Stimulated activated CD8-positive, alpha-beta memory T cell treated with anti-CD3 and anti-CD28 coated beads, Interleukin-7, amount 100 ng/mL, for 1 hour (primary cell): ENCODE measurements around the gene FCN2.

Experiments
- DNase-seq, 2 donors: peaks; one replicate each; pipeline ENCODE4 v3.0.0-alpha.2; 2020; ENCODE audit warnings: low read depth in 2 of 2

Gene FCN2

DNA sequence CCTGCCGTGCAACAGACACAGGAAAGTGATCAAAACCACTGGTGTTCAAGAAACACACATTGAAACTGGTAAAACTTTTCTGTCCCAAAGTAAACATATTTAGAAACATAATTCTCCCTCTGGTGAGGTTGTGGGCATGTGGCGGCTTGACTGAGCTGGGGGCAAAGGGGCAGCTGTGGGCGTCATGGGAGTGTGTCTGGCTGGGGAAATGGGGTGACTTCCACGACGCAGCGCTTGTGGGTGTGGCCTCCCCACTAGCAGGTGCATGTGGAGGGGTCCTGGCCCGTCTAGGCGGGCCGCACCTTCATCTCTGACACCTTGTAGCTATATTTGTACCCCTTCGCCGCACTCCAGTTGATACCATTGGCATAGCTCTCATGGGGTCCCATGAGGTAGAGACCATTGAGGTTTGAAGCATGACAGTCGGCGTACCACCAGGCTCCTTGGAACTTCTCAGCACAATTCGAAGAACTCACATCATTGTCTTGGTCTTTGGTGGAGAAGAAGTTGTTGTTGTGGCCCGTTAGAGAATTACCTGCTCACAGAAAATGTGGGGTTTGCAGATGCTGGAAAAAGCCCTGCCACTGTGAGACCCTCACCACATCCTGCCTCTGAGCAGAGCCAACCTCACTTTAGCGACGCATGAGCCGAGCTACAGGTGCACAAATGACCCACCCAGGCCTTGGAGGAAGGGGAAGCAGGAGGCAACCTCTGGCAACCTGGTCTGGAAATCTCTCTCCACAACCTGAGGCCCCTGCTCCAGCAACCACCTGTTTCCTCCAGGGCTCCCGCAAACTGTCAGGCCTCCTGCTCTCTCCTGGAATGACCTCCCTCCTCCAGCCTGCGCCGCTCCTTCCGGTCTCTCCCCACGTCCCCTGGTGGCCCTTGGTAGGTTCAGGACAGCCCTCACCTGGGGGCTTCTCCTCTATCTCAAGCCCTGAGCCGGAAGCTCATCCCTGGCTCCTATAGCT, 29.2 kb downstream of the FCN2 start:
- DNase-seq = no peak

DNA sequence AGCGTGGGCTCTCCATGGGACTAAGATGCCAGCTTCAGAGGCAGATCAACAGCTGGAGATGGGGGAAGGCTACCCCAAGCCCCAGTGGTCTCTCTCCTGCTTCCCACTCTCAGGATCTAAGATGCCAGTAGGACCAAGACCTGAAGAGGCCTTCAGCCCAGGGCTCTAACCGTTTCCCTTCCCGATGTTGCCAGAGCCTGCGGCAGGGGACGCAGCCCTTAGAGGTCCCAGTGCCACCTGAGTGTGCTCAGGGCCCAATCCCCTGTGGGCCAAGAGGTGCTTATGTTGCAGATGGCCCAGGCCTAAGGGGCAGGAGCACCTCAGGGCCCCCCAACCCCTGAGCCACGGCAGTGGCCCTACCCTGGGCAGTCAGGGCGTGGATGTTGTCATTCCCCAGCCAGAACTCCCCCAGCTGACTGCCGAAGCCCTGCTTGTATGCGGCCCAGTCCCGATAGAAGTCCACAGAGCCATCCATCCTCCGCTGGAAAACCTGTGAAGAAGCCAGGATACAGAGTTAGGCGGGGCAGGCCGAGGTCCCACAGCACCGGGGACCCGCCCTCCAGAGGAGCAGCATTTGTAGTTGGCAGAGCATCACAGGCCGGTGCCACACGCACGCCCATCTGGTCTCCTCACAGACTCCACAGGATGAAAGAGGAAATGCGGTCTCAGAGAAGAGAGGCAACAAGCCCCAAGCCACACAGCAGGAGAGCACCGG, 31.7 kb downstream of the FCN2 start:
- DNase-seq = no peak

DNA sequence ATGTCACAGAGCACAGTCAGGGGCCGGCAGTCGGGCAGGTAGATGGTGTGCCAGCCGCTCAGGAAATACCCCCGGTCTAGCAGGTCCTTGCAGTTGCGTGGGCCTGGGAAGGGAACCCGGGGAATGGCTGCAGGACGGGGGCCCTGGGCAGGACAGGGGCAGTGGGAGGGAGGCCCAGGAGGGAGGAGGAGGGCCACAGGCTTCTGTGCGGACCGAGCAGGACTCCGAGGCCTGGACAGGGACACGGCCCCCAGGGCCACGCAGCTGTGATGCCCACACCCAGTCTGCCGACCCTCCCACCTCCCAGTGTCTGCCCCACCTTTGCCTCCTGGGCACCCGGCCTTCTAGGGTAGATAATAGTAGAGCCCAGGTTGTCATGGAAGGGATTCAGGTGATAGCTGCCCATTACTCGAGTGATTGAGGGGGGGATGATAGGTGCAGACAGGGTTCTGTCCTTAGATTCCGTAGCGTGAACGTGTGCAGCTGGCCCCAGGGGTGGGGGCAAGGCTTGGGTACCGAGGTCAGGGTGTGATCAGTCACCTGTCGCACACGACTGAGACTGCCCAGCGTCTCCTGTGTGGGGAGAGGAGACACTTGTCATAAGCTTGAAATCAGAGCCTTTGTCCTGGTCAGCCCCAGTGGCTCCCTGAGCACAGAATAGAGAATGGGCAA, 32.6 kb downstream of the FCN2 start:
- no peak for DNase-seq

DNA sequence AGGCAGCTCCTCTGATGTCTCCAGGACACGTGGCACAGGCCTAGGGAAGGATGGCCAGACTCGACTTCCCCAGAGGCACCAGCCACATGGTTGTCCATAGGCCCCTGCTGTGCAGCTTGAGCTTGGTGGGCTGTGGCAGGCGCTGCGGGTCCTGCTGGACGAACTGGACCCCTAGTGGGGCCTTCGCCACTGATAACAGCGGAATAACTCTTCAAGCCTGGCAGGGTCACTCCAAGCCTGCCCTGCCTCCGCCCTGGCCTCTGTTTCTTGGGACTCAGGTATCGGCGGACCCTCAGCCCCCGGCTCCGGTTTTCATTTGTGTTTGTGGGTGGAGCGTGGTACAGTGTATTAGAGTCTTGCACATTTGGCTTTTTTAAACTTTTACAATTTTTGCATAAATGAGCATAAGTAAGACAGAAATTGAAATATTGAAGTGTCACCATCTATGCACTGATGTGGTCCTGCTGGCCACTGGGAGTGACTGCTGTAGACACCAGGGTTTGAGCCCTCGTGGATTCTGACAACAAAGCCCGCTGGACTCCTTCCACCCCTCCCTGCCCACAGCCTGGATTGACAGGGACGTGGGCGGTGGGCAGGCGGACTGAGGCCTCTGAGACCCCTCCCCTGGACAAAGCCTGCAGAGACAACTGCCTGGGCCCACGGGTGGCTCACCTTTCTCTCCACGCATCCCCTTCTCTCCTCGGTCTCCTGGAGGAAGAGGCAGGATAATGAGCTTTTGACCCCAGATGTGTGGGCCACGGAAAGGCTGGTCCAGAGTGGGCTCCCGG, 33.3 kb downstream of the FCN2 start:
- no peak for DNase-seq

DNA sequence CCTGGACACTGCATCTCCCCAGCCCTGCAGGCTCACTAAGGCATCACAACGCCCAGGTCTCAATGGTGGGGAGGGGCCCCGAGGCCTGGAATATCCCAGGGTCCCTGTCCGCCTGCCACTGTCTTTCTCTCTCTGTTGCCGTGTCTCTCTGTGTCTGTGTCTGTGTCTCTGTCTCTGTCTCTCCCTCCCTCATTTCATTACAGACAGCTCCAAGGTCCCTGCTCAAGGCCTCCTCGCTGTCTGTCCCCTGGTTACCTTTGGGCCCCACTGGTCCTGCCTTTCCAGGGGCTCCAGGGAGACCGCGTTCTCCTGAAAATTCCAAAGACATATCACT, 33.9 kb downstream of the FCN2 start:
- no peak for DNase-seq

DNA sequence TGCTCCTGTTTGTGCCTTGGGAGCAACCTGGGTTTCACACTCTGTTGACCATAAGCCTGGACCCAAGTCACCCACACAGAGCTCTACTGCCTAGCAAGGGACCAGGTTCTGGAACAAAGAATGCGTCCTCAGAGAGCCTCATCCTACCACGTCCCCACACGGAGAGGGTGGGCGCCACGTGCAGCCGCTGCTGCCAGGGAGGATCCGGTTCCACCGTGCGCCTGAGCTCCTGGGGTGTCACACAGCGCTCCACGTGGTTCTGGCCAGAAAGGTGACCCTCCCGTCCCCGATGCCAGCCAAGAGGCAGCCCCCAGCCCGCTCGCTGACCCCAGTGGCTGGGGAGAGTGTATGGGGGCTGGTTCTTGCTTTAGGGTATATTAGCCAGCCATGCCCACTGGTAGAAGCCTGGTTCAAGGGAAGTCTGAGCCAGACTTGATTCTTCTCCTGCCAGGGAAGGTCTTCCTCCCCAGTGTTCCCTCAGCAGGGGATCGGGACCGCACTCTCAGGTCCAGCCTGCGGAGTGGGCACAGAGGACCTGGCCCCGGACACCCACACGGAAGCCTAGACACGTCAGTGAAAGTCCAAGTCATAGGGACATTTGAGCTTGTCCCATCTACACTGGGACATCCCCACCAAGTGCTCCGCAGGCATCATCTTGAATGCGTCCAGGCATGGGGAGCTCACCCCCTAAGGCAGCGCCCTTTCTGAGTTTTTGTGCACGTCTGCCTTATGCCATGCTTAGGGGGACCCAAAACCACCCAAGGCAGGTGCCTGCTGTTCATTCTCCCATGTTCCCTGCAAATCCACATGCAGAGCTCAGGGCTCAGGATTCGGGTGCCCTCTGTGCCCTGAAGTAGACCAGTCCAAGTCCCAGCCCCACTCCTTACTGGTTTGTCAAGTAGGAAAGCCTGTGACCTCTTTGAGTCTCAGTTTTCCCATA, 34.7 kb downstream of the FCN2 start:
- no peak for DNase-seq

DNA sequence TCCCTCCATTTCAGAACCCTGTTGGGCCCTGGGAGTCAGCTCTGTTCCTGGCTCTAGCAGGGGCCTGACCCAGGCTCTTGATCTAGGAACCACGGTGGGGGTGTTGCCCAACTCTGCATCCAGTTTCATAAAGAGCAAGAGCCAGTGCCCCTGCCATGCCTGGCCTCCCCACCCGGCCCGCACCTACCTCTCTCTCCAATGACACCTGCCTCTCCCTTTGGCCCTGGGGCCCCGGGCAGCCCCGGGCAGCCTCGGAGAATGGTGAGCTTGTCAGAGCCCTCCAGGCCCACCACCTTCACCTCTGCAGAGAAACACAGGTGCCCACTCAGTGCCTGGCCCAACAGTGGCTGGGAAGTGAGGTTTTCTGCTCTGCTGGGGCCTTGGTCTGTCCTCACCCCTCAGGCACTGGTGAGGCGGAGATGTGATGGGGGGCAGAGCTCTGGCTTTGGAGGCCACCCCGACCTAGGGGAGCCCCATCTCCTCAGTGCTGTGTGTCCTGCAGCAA, 35.6 kb downstream of the FCN2 start:
- DNase-seq = no peak

DNA sequence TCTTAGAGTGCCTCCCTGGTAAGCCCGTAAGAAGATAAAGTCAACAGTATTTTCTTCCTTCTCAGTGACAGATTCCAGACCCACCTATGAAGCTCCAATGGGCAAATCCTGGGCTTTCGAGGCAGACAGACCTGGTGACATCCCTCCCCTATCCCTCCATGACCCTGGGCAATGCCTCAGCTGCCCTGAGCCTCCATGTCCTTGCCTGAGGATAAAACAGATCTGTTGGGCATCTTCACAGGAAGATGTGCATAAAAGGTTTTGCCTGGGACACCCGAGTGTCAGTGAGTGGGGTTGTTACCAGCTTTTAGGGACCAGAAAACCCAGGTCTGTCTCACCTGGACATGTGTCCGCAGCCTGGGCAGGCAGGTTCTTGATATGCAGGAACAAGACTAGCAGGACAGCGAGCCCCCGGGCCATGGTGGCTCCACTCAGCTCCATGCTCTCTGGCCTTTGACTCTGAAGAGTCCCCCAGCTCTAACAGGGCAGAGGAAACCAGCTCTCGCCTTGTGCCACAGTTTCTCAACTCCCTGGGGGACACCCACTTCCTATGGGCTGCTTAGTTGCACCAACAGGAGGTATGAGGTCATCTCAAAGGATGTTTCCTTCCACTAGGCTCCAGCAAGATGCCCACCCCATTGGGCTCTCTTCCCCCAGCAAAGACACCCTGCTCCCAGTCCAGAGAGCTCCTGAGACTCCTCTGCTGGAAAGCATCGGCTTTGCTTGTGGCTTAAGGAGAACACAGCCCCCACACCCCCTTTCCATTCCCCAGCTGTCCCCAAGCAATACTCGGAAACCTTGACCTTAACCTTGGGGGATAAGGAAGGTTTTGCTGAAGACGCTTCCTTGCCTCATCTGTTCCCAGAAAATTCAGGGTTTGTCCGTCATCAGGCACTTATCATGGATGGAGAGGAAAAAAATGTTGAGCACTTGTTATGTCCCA, 37.1 kb downstream of the FCN2 start, which contains the start of gene FCN1:
Gene FCN1, minus strand, starts transcription at position 482 of the 943 bp plus-strand sequence. Its CDS starts 41 bp downstream, at position 441.
- DNase-seq = no peak

DNA sequence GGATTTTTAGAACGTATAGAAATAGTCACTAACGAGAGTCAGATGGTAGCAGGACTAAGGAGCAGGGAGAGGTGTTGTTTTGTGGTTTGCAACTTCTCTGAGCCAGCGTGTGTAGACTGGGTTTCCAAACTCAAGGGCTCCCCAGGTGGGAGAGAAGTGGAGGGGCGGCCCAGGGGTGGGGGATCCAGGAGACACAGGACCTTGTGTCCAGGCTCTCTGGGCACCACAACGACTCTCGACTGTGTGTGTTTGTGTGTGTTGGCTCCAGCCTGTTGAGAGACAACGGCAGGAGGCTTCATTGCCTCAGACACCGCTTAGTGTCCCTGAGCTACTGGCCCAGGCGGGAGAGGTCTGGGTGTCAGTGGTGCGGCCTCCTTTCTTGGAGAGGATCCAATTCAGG, 38.0 kb downstream of the FCN2 start:
- no peak for DNase-seq

DNA sequence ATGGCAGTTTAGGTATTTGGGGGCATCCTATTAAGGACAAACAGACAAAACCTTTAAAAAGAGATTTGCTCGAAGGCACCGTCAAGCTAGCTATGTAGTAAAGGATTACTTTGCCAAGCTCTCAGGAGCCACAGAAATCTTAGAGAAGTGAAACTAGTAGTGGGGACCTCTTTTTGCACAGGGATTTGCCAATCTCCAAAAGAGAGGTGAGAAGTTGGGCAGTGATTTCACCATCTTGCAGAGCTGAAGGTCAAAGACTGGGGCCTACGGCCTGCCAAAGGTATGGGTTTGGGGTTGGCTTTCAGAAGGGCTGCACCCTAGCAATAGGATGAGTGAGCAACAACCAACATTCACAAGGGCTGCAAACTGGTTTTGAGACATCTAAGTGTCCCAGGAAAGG, 38.7 kb downstream of the FCN2 start:
- no peak for DNase-seq

DNA sequence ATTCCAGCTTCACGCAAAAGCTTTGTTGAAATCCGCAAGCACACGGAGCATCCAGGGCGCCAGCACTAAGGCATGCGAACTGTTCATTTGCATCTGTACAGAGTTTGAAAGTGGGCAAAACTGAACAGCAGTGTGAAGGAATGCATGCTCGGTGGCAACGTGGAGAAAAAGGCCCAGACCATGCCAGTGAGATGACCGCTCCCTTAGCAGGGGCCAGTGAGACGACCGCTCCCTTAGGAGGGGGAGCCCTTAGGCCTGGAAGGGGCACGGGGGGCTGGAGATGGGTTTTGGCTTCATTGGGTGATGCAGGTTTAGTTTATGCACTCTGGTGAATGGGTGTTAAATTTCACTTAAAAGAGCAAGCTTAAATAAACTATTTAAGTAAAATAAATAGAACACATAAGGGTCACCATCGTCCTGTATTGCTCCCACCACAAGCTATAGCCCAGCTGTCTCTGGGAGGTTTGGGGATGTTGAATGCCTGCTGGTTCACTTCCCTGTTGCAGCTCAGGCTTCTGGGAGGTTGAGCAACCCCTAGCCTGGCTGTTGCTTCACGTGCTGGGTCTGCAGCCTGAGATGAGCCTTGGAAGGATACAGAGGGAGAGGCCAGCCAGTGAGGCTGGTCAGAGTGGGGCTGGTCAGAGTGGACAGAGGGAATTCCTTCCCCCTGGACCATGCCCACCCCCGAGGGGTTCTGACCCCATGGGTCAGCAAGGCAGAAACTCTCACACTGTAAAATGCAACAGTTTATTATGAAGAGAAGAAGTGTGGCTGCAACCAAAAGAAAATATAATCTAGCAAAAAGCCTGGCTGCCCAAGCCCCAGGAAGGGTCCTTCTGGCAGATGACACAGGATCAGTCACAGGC, 41.7 kb downstream of the FCN2 start:
- DNase-seq = no peak

DNA sequence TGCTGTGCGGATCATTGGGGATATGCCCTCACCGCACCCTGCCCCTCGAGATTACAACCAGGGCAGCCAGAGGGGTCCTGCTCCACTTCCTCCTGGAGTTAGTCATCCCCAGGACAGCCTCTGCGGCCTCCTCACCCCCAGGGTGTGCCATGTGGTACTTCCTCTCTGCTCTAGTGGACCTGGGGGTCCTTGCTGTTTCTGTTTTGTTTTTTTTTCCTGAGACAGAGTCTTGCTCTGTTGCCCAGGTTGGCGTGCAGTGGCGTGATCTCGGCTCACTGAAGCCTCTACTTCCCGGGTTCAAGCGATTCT, 42.3 kb downstream of the FCN2 start:
- no peak for DNase-seq

DNA sequence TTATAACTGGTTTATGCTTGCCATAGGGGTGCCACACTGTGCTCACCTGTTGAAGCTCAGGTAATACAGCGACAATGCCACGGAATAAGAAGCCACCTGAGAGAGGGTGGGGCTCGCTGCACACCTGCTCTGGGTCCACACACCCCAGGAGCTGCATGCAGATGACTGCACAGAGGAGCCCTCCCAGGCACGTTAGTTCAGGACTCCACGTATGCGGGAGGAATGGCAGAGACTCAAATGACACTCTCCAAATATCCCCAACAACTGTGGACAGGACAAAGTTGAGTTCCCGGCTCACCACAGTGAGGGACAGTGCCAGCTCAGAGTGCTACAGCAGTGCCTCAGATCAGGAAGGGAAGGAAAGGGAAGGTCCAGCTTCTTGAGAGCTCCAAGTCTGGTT, 42.9 kb downstream of the FCN2 start:
- DNase-seq = no peak

DNA sequence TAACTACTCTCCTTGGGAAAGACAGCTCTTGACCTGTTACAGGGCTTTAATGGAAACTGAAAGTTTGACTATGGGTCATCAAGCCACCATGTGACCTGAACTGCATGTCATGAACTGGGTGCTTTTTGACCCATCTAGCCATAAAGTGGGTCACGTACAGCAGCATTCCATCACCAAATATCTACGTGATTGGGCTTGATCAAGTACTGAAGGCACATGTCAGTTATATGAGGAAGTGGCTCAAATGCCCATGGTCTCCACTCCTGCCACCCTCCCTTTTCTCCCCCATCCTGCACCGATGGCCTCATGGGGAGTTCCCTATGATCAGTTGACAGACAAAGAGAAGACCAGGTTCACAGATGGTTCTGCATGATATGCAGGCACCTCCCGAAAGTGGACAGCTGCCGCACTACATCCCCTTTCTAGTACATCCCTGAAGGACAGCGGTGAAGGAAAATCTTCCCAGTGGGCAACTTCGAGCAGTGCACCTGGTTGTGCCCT, 44.5 kb downstream of the FCN2 start:
- no peak for DNase-seq

DNA sequence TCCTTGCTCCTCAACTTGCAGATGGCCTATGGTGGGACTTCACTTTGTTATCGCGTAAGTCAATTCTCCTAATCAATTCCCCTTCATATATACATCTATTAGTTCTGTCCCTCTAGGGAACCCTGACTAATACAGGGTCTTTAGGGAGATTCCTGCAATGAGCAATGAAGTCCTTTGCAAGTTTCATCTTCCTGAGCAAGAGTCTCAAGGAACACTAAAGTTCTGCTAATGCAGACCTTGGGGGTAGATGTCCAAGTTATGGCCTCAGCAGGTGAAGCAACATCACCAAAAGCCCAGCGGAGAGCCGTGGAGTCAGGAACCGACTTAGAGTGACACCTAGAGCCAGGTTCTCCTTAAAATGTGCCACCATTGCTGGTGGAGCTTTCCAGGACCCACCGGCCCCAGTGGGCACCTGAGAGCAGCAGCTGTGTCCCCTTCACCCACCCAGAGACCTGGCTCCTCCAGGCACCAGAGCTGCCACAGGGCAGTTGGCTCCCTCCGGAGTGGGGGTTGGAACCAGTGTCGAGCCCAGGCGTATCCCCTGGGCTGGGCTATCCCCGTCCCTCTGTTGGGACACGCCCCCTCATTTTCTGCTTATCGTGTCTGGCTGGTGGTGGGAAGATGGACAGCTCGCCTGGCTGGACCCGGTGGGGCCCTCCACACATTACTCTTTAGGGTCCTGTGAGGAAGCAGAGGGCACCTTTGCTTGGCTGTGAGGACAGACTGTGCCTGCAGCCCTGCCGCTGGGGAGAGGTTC, 48.0 kb downstream of the FCN2 start:
- no peak for DNase-seq

DNA sequence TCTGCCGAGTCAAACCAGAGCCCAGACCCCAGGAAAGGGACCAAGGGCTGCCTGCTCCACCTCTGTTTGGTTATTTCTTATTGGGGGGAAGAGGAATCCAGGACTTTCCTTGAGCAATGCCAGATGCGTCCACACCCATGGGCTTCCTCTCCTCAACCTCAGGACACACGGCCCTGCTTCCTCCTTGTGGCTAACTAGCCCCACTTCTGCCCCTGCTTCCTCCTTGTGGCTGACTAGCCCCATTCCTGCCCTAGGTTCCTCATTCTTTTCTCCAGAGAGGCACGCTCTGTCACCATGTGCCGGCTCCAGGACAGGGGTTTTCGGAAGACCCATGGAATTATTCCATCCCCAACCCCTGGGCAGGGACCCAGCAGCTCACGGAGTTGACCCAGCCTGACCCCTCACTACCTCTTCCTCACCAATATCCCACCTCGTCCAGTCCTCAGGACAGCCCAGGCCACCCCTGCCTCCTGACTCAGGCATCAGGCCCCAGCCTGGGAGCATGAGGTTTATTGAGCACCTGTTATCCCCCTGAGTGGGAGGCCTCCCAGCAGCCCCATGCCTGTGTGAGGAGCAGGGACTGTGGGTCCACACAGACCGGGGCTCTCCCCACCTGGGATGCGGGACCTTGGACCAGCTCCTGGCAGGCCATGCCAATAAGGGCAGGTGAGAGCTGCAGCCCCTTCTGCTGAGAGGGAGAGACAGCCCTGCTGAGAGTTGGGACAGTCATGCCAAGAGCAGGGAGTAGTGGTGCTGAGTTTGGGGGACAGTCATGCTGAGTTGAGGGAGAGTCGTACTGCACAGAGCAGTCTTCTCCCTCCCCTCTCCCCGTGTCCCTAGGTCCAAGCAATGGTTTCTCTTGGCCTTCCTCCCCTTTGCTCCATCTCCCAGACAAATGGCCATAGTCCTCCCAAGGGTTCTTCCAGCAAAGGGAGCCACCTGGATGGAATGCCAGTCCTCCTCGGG, 48.9 kb downstream of the FCN2 start:
- DNase-seq = no peak
